Neural cell (in vitro differentiated cells): Measurements from ENCODE around the gene GTPBP6.

Source experiments
- EP300 ChIP-seq: fragments of 450-650 bp; conservative IDR thresholded peaks from 2 replicates; pipeline ENCODE4 v1.6.1; 2014; ENCODE audit warnings: antibody characterized with exemption, mild to moderate bottlenecking, moderate library complexity; ENCODE audit not compliant: poor library complexity, severe bottlenecking
- EZH2 ChIP-seq: fragments of 200-600, 300-800 bp; shearing (Covaris generic), sonication (generic); IDR thresholded peaks from 2 replicates; pipeline ENCODE4 v1.6.1; 2014; ENCODE audit warnings: antibody characterized with exemption, low read length, borderline replicate concordance, mild to moderate bottlenecking; ENCODE audit not compliant: insufficient read depth, poor library complexity, severe bottlenecking
- MXI1 ChIP-seq: fragments of 450-650 bp; conservative IDR thresholded peaks from 2 replicates; pipeline ENCODE4 v1.6.1; 2014; ENCODE audit warnings: antibody characterized with exemption, mild to moderate bottlenecking; ENCODE audit not compliant: poor library complexity, severe bottlenecking
- POLR2AphosphoS5 ChIP-seq: IDR thresholded peaks from 2 replicates; pipeline ENCODE4 v1.6.1; 2012
- RAD21 ChIP-seq: fragments of 450-650 bp; conservative IDR thresholded peaks from 2 replicates; pipeline ENCODE4 v1.6.1; 2014; ENCODE audit warnings: antibody characterized with exemption, mild to moderate bottlenecking, moderate library complexity
- SMC3 ChIP-seq: fragments of 450-650 bp; conservative IDR thresholded peaks from 2 replicates; pipeline ENCODE4 v1.6.1; 2014; ENCODE audit warnings: antibody characterized with exemption, mild to moderate bottlenecking, moderate library complexity; ENCODE audit not compliant: poor library complexity
- TAF1 ChIP-seq: IDR thresholded peaks from 2 replicates; pipeline ENCODE4 v1.6.1; 2012; ENCODE audit warnings: low read depth
- TF ChIP-seq, protein P1 (sequence below): fragments of 450-650 bp; IDR thresholded peaks from 2 replicates; pipeline ENCODE4 v1.5.1; 2014; ENCODE audit warnings: antibody characterized with exemption, mild to moderate bottlenecking, moderate library complexity; ENCODE audit not compliant: poor library complexity, severe bottlenecking
- TF ChIP-seq, protein P2 (sequence below): IDR thresholded peaks from 2 replicates; pipeline ENCODE4 v1.6.1; 2012; ENCODE audit warnings: borderline replicate concordance

DNA sequence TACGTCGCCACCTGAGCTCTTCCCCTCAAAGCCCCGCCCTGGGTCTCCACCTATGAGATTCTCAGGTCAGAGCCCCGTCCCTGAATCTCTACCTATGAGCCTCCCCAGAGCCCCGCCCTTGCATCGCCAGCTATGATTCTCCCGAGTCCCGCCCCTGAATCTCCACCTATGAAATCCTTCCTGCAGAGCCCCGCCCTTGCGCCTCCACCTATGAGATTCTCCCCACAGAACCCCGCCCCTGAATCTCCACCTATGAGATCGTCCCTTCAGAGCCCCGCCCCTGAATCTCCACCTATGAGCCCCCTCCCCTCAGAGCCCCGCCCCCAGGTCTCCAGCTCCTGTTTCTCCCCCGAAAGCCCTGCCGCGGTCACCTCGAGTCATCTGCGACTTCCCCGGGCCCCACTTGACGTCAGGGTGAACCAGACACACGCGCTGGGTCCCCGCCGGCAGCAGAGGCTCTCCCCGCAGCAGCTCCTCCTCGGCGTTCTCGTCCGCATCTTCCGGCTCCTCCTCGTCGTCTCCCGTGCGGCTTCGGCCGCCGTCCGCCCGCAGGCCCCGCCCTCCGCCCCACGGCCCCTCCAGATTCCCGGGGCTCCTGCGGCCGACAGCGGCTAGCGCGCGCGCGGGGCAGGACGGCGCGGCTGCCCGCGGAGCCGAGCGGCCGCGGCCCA, 393 bp downstream of the GTPBP6 start:
- TF ChIP-seq RAD21 (no peak), POLR2AphosphoS5 (peak; percentile 75), SMC3 (peak; percentile 11), EZH2 (no peak), EP300 (peak; percentile 55), TAF1 (peak; percentile 65), MXI1 (no peak)
- TF ChIP-seq, protein P1, sequence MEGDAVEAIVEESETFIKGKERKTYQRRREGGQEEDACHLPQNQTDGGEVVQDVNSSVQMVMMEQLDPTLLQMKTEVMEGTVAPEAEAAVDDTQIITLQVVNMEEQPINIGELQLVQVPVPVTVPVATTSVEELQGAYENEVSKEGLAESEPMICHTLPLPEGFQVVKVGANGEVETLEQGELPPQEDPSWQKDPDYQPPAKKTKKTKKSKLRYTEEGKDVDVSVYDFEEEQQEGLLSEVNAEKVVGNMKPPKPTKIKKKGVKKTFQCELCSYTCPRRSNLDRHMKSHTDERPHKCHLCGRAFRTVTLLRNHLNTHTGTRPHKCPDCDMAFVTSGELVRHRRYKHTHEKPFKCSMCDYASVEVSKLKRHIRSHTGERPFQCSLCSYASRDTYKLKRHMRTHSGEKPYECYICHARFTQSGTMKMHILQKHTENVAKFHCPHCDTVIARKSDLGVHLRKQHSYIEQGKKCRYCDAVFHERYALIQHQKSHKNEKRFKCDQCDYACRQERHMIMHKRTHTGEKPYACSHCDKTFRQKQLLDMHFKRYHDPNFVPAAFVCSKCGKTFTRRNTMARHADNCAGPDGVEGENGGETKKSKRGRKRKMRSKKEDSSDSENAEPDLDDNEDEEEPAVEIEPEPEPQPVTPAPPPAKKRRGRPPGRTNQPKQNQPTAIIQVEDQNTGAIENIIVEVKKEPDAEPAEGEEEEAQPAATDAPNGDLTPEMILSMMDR: no peak
- TF ChIP-seq, protein P2, sequence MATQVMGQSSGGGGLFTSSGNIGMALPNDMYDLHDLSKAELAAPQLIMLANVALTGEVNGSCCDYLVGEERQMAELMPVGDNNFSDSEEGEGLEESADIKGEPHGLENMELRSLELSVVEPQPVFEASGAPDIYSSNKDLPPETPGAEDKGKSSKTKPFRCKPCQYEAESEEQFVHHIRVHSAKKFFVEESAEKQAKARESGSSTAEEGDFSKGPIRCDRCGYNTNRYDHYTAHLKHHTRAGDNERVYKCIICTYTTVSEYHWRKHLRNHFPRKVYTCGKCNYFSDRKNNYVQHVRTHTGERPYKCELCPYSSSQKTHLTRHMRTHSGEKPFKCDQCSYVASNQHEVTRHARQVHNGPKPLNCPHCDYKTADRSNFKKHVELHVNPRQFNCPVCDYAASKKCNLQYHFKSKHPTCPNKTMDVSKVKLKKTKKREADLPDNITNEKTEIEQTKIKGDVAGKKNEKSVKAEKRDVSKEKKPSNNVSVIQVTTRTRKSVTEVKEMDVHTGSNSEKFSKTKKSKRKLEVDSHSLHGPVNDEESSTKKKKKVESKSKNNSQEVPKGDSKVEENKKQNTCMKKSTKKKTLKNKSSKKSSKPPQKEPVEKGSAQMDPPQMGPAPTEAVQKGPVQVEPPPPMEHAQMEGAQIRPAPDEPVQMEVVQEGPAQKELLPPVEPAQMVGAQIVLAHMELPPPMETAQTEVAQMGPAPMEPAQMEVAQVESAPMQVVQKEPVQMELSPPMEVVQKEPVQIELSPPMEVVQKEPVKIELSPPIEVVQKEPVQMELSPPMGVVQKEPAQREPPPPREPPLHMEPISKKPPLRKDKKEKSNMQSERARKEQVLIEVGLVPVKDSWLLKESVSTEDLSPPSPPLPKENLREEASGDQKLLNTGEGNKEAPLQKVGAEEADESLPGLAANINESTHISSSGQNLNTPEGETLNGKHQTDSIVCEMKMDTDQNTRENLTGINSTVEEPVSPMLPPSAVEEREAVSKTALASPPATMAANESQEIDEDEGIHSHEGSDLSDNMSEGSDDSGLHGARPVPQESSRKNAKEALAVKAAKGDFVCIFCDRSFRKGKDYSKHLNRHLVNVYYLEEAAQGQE: no peak
